ENCODE data around the gene PRKAR2B.
A peak's percentile ranks its signal among the peaks of the same experiment; 100 is the strongest.
"Not testable (repeated sequence)": the region's sequence is repeated elsewhere in the genome, so short reads cannot be mapped to it uniquely, and the experiment has no call there.

PRKAR2B gene

DNA sequence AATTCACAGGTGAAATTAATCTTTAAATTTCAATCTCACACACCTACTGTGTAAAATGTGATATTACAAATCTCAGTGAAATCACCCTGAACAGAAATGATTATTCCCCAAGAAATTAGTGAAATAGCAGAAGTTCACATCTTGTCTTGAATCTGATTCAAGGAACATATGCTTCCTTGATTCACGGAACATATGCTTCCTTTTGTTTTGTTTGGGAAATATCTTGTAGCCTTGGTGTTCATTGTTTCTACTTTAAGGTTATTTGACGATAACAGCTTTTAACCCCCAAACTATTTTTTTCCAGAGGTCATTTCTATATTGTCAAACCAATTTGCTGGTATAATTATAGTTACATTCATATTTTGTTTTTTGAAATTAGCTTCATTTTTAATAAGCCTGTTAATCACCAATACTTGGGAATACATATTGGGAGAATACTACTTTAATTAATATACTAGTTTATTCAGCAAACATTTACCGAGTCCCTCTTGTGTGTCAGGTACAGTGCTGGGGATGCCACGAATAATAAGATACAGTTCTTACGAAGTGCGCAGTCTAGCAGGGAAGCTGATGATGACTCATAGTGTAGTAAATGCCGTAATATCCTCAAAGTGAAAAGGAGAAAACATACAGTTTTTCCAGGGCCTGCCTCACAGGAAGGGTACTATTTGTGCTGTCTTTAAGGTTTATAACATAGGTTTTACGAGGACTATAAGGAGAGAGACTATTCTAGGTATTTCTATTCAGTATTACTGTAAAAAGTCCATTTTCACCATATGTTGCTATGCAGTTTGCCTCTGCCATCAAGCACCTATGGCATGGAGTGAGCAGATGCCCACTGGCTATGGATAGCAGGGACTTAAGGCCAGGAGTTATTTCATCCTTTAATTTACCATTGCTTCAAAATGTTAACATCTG lies 32.5 kb downstream of the PRKAR2B start:
- DNase-seq, result no peak

GRCh38 chr7:107077699-107078516 lies 33.4 kb downstream of the PRKAR2B start:
- no peak for DNase-seq

DNA sequence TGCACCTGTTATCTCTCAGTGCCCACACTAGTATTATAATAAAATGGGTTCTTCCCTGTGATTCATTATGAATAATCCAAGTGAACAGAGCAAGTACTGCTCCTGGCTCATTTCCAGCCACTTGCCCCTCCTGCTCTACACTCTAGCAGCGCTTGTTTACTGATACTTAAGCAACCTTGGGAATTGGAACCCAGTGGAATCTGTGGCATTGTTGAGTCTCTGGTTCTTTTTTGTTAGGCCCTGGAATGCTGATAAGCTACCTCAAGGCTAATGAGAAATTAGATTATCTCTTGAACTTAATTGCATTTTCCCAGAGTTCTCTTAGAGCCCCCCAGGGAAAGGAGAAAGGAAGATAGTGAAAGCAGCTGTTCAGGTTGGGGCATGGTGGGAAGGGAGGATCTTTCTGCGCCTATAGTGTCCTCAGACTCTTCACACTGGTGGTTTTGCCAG lies 34.0 kb downstream of the PRKAR2B start:
- no peak for DNase-seq

DNA sequence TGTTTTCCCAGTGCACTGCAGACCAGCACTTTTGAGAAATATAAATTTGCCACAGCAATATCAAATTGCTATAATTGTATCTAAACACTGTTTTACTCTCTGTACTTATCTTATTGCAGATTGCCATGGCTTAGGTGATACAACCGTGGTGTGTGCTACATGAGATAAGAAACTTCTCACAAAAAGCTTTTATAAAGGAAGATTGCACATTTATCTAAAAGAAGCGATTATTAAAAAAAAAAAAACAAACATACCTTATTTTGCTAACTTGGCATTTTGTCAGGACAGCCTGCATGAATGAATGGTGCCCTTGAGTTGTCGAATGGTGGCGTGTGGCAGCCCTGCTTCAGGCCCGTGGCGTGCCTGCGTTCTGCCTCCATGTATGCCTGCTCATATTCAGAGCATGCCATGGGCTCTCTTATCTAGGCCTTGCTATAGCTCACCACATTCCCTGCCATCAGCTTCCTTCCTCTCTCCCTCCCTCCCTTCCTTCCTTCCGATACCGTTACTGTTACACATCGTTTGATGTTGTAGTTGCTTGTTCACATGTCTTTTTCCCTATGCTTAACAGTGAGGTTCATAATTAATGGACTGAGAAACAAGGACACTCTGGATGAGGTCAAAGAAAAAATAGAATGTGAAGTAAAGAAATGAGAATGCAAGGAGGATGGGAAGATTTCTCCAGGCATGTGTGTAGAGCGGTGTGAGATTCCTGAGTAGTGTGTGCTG lies 34.9 kb downstream of the PRKAR2B start:
- DNase-seq, result no peak

DNA sequence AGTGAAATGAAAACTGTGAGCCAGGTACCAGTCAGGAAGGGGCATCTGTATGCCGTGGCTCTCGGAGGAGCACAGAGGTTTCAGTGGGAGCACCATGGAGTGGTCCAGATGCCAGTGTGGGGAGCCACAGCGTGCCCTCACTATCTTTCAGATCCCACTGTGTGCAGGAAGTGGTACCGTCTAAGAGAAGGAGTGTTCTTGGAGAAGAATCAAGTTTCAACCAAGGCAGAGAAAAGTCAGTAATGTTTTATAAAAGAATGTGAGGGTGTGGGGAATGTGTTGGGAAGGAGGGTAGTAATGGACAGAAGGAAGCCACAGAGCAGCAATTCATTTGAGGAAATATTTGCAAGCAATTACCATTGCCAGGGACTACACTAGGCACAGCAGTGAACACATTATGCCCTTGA lies 35.6 kb downstream of the PRKAR2B start:
- no peak for DNase-seq

GRCh38 chr7:107080533-107080932 lies 36.0 kb downstream of the PRKAR2B start:
- DNase-seq, result no peak

GRCh38 chr7:107085180-107085579 lies 40.7 kb downstream of the PRKAR2B start:
- no peak for DNase-seq

DNA sequence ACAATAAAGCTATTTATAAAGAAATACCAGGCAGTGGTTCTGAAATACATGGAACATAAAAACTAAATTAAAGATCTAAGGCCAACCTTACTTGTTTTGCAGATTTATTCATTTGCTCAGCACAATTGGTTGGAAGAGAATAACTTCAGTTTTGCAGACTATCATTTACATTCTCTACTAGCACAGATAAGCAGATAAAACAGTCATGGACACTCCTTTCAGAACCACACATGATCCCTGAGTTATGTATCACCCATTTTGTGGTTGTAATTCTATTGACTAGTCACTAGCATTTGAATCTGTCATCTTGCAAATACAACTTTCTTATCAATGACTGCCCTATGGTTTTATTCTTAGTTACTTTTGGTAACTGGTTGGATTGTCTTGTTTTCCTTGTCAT lies 45.1 kb downstream of the PRKAR2B start:
- no peak for DNase-seq

GRCh38 chr7:107090457-107090856 lies 46.0 kb downstream of the PRKAR2B start:
- DNase-seq, result peak in 1 of 58 donors; percentile 11

GRCh38 chr7:107091306-107091705 lies 46.8 kb downstream of the PRKAR2B start:
- DNase-seq, result no peak

DNA sequence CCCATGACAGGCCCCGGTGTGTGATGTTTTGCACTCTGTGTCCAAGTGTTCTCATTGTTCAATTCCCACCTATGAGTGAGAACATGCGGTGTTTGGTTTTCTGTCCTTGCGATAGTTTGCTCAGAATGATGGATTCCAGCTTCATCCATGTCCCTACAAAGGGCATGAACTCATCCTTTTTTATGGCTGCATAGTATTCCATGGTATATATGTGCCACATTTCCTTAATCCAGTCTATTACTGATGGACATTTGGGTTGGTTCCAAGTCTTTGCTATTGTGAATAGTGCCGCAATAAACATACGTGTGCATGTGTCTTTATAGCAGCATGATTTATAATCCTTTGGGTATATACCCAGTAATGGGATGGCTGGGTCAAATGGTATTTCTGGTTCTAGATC lies 49.2 kb downstream of the PRKAR2B start:
- not testable (repeated sequence) for DNase-seq

GRCh38 chr7:107099154-107099553 lies 54.6 kb downstream of the PRKAR2B start:
- DNase-seq, result not testable (repeated sequence)

- DNase-seq, result no peak
Measured at GRCh38 chr7:107100824-107101223, 56.3 kb downstream of the PRKAR2B start.

GRCh38 chr7:107103369-107103768 lies 58.9 kb downstream of the PRKAR2B start:
- no peak for DNase-seq

DNA sequence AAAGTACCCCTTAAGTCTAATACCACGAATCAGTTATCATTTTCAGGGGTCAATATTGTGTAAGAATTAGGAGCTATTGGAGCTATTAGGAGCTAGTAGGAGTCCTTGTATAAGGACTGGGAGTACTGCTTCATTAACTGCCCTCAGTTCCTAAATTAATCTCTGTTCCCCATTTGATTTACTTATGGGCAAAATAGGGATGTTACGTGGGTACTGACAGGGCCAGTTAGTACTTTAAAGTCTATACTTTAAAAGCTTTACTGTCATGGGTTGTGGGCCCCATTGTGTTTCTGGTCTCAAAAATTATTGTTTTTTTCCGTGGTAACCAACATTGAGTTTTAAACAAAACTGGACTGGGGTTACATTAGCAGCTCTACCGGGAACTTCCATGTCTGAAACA lies 60.3 kb downstream of the PRKAR2B start:
- DNase-seq, result no peak

GRCh38 chr7:107105591-107106245 lies 61.2 kb downstream of the PRKAR2B start:
- DNase-seq, result no peak

GRCh38 chr7:107108793-107109371 lies 64.4 kb downstream of the PRKAR2B start:
- peak in 2 of 58 donors; percentile 2 to 14 for DNase-seq

DNA sequence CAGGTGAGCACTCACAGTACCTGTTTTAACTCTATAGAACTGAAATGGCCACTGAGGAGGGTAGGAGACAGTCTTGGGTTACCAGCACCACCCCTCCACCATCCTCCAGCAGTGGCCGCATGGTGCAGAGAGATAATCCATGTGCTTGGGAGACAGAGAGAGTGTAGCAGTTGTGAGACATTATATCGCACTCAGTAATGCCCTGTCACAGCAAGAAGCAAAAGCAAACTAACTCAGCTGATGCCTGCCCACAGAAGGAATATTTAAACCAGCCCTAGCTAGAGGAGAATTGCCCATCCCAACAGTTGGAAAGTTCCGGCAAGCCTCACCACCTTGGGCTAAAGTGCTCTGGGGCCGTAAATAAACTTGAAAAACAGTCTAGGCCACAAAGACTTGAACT lies 65.5 kb downstream of the PRKAR2B start:
- DNase-seq, result no peak

- no peak for DNase-seq
Measured at GRCh38 chr7:107111196-107111595, 66.7 kb downstream of the PRKAR2B start.

- DNase-seq, result no peak
Measured at GRCh38 chr7:107113866-107114265, 69.4 kb downstream of the PRKAR2B start.

DNA sequence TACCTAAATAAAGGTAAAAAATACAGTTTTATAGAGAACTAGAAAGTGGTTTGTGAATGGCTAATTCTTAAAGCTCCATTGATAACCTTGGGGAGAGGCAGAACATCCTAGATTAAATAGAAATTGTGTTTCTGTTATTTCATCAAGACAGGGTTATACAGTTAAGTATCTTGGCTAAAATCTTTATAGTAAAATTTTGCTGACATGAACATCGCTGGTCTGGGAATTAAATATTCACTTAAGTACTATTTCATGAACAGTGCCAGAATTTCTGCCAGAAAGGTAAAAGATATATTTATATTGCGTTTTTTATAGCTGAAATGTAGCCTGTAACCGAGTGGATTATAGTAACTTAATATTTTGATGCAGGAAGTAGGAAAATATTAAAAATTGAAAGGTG lies 70.6 kb downstream of the PRKAR2B start:
- no peak for DNase-seq

Measured in anterior cingulate cortex (tissue), 58 donors.